22Rv1 (cell line): Measurements from ENCODE around the gene TNFAIP8L1.

Experiments
- H3K27ac ChIP-seq: fragments of 450-650 bp; 2 replicates; pipeline ENCODE4 v1.5.1; 2017
- ZFX ChIP-seq: fragments of 450-650 bp; IDR thresholded peaks from 2 replicates; pipeline ENCODE4 v1.6.1; 2017; ENCODE audit warnings: antibody characterized with exemption, borderline replicate concordance
- TF ChIP-seq, protein P1 (sequence below): fragments of 450-650 bp; IDR thresholded peaks from 2 replicates; pipeline ENCODE4 v1.5.1; 2017; ENCODE audit warnings: mild to moderate bottlenecking

Gene TNFAIP8L1

DNA sequence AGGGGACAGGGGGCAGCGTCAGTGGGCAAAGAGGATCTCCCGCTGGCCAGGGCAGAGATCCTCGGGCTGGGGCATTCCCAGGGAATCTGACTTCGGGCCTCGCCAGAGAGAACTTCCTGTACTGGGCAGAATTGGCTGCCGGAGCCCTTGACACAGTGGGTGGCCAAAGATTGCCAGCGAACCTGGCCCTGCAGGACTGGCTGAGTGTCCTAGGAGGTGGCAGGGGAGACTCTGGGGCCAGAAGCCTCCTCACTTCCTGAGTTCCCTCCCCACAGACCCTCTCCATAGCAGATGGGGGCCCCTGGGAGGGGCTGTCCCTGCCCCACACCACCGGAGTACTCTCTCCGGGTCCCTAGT is 65.0 kb downstream of the TNFAIP8L1 start:
- no peak for TF ChIP-seq ZFX
- TF ChIP-seq, protein P1, sequence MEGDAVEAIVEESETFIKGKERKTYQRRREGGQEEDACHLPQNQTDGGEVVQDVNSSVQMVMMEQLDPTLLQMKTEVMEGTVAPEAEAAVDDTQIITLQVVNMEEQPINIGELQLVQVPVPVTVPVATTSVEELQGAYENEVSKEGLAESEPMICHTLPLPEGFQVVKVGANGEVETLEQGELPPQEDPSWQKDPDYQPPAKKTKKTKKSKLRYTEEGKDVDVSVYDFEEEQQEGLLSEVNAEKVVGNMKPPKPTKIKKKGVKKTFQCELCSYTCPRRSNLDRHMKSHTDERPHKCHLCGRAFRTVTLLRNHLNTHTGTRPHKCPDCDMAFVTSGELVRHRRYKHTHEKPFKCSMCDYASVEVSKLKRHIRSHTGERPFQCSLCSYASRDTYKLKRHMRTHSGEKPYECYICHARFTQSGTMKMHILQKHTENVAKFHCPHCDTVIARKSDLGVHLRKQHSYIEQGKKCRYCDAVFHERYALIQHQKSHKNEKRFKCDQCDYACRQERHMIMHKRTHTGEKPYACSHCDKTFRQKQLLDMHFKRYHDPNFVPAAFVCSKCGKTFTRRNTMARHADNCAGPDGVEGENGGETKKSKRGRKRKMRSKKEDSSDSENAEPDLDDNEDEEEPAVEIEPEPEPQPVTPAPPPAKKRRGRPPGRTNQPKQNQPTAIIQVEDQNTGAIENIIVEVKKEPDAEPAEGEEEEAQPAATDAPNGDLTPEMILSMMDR, result no peak
- no peak overlapping the region for H3K27ac ChIP-seq
